Endothelial cell (in vitro differentiated cells): Measurements from ENCODE around the gene CCDC122. TPM values are rescaled to one million over a fixed set of nuclear protein-coding genes. Genes with fewer than 3 reads are reported as not detected.

ENCODE experiments used
- DNase-seq: peaks from one replicate; pipeline ENCODE4 v3.0.0; 2021; ENCODE audit warnings: low spot score
- H3K27ac Mint-ChIP-seq: one replicate; pipeline ENCODE4 v1.8.0; 2021; ENCODE audit warnings: mixed read lengths, inconsistent platforms; ENCODE audit not compliant: unreplicated experiment
- H3K27me3 Mint-ChIP-seq: one replicate; pipeline ENCODE4 v1.8.0; 2021; ENCODE audit warnings: mild to moderate bottlenecking, moderate library complexity, mixed read lengths, inconsistent platforms; ENCODE audit not compliant: unreplicated experiment
- H3K36me3 Mint-ChIP-seq: one replicate; pipeline ENCODE4 v1.8.0; 2021; ENCODE audit warnings: mild to moderate bottlenecking, low read depth, mixed read lengths, inconsistent platforms; ENCODE audit not compliant: unreplicated experiment
- H3K4me1 Mint-ChIP-seq: one replicate; pipeline ENCODE4 v1.8.0; 2021; ENCODE audit warnings: mild to moderate bottlenecking, mixed read lengths, inconsistent platforms; ENCODE audit not compliant: unreplicated experiment
- H3K4me3 Mint-ChIP-seq: one replicate; pipeline ENCODE4 v1.8.0; 2021; ENCODE audit warnings: mild to moderate bottlenecking, mixed read lengths, inconsistent platforms; ENCODE audit not compliant: unreplicated experiment
- H3K9me3 Mint-ChIP-seq: one replicate; pipeline ENCODE4 v1.8.0; 2021; ENCODE audit warnings: mixed read lengths, inconsistent platforms; ENCODE audit not compliant: unreplicated experiment
- total RNA-seq: library from RNA; stranded (reverse); fragmentation: NEBNext Ultra II Directional; extraction: Animal tissue kit (Norgen Biotek cat#: 25700); gene quantifications from one replicate; pipeline ENCODE4 v1.2.1, GENCODE V29; 2021; ENCODE audit not compliant: unreplicated experiment
- TF ChIP-seq, protein P1 (sequence below): fragments of 200-600 bp; sonication (generic); IDR thresholded peaks from one replicate; pipeline ENCODE4 v1.5.0; 2021; ENCODE audit warnings: antibody characterized with exemption; ENCODE audit not compliant: unreplicated experiment

The CCDC122 gene
- total RNA-seq, 1 donor from 2014 or later: 7.1 TPM

DNA sequence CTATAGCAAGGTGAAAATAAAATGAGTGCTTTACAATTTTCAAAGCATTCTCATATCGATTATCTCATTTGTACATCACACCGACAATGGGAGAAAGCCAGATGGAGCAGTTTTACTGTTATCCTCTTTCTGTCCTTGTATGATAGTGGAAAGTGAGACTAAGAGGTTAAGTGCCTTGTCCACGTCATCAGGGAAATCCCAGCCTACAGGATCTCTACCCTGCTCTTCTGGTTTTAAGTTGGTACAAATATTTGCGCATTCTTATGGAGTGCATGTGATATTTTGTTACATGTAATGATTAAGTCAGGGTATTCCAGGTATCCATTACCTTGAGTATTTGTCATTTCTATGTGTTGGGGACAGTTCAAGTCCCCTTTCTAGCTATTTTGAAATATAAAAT lies 80.3 kb downstream of the CCDC122 start:
- no peak overlapping the region for H3K27ac Mint-ChIP-seq
- no peak for DNase-seq
- H3K4me1 Mint-ChIP-seq: no peaks in the 10 kb centered on the region
- H3K36me3 Mint-ChIP-seq: no peaks in the 10 kb centered on the region
- no peak overlapping the region for H3K4me3 Mint-ChIP-seq
- TF ChIP-seq, protein P1, sequence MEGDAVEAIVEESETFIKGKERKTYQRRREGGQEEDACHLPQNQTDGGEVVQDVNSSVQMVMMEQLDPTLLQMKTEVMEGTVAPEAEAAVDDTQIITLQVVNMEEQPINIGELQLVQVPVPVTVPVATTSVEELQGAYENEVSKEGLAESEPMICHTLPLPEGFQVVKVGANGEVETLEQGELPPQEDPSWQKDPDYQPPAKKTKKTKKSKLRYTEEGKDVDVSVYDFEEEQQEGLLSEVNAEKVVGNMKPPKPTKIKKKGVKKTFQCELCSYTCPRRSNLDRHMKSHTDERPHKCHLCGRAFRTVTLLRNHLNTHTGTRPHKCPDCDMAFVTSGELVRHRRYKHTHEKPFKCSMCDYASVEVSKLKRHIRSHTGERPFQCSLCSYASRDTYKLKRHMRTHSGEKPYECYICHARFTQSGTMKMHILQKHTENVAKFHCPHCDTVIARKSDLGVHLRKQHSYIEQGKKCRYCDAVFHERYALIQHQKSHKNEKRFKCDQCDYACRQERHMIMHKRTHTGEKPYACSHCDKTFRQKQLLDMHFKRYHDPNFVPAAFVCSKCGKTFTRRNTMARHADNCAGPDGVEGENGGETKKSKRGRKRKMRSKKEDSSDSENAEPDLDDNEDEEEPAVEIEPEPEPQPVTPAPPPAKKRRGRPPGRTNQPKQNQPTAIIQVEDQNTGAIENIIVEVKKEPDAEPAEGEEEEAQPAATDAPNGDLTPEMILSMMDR: no peak
- H3K27me3 Mint-ChIP-seq: no peaks in the 10 kb centered on the region
- no peaks in the 10 kb centered on the region for H3K9me3 Mint-ChIP-seq

DNA sequence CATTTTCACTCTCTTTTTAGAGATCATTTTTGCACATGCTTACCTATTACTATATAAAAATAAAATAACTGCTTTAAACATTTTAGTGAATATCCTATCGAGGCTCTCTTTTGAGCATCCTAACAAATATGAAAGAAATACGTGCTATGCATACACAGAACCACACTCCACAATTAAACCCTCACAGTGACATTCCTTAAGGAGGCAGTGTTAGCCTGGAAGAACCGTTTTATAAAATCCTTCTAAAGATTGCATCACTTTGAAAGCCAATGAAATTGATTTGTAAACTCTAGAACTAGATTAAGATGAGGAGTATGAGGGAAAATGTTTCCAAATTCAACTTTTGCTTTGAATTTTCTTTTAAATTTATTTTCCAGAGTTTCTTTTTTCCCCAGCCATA lies 81.7 kb downstream of the CCDC122 start:
- no peaks in the 10 kb centered on the region for H3K36me3 Mint-ChIP-seq
- no peaks in the 10 kb centered on the region for H3K4me1 Mint-ChIP-seq
- H3K9me3 Mint-ChIP-seq: no peaks in the 10 kb centered on the region
- no peak overlapping the region for H3K4me3 Mint-ChIP-seq
- H3K27me3 Mint-ChIP-seq: no peaks in the 10 kb centered on the region
- TF ChIP-seq, protein P1: no peak
- H3K27ac Mint-ChIP-seq: no peak overlapping the region
- no peak for DNase-seq

DNA sequence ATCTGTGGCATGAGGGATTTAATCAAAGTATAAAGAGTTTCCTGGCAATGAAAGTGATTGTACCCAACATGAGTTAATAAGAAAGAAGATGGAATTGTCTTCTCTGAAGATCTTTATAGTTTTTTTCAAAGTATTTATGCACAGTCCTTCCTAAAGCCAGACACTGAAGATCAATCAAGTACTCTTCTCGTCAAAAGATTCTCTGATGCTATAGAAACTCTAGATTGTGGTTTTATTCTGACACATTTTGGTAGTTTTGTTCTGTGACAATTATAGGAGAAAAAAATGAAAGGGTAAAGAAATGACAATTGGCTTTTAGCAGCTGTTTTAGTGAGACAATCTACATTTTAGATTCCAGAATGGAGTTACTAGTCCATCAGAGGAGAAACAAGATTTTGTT lies 82.4 kb downstream of the CCDC122 start:
- H3K27ac Mint-ChIP-seq: no peak overlapping the region
- no peak overlapping the region for H3K4me3 Mint-ChIP-seq
- H3K4me1 Mint-ChIP-seq: no peaks in the 10 kb centered on the region
- no peaks in the 10 kb centered on the region for H3K9me3 Mint-ChIP-seq
- no peak for DNase-seq
- H3K36me3 Mint-ChIP-seq: no peaks in the 10 kb centered on the region
- TF ChIP-seq, protein P1: no peak
- H3K27me3 Mint-ChIP-seq: no peaks in the 10 kb centered on the region

DNA sequence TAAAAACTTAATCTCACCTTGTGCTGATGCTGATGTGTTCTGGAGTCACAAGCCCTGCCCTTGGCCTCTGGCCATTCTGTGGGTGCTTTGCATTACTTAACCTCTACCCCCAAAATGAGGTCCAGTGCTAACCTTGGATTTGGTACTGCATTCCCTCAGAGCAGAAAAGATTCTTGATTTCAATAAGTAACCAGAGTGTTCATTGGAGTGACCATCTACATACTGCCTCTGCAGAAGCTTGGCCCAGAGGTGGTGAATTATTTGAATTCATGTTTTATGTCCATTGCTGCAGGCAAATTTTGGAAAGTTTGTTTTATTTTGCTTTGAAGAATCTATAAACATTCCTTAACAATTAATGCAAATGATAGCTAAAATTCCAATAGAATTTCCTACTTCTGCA lies 85.1 kb downstream of the CCDC122 start:
- H3K27me3 Mint-ChIP-seq: peaks cover 2% of the 10 kb centered on the region
- no peaks in the 10 kb centered on the region for H3K36me3 Mint-ChIP-seq
- TF ChIP-seq, protein P1: no peak
- no peaks in the 10 kb centered on the region for H3K4me1 Mint-ChIP-seq
- H3K4me3 Mint-ChIP-seq: no peak overlapping the region
- H3K27ac Mint-ChIP-seq: no peak overlapping the region
- DNase-seq: no peak
- no peaks in the 10 kb centered on the region for H3K9me3 Mint-ChIP-seq

DNA sequence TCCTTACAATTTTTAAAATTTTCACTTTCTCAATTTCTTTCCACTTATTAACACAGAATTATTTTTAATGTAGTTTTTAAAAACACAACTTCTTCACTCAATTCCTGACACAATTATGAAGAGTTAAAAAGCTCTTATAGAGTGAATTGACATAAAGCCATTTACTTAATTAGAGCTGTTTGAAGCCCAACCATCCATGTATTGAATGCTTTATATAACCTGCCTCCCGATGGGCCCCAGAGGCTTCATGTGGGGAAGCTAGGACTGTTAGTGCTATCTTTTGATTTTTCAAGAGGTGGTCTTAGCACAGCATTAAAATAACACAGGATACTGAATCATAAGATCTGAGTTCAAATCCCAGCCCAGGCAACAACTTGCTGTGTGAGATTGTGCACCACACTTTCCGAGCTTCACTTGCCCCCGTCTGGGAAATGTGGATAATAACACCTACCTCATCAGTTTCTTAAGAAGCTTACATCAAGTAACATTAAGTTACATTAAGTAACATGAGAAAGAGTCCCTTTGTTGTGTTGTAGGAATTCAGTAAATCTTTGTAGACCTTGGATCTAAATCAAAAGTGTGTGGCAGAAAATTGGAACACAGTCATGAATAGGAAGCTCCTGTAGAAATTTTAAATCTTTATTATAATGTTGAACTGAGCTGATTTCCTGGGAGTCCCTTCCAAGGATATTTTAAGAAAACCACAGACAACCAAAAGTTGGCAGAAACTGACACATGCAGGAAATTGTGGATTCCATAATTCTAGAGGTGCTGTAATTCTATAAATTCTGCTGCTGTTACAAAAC lies 87.3 kb downstream of the CCDC122 start:
- Mint-ChIP-seq H3K4me3 (no peak overlapping the region), H3K27ac (no peak overlapping the region), H3K27me3 (peaks cover 9% of the 10 kb centered on the region), H3K36me3 (no peaks in the 10 kb centered on the region), H3K9me3 (no peaks in the 10 kb centered on the region), H3K4me1 (peaks cover 4% of the 10 kb centered on the region)
- DNase-seq: no peak
- TF ChIP-seq, protein P1: no peak
